GM12878 (cell line): ENCODE measurements around the gene EXPH5. TPM values are rescaled to one million over a fixed set of nuclear protein-coding genes. Genes with fewer than 3 reads are reported as not detected.

Source experiments
- ATAC-seq: fragments of 200-7000 bp; cut with Tn5 transposase; 3 replicates; pipeline ENCODE4 v1.9.1; 2020; ENCODE audit warnings: mild to moderate bottlenecking, moderate library complexity
- BruUV-seq: library from RNA; stranded (reverse); fragments of 400-500 nt; replicated peaks from 2 replicates; lab custom pipeline; 2021; lab: Mats Ljungman, UMichigan
- CTCF ChIA-PET: fragments of 300-600 bp; sonication (Branson Sonifier 250); formaldehyde crosslinking; extraction: SDS; loops from one replicate; lab custom pipeline; 2021; ENCODE audit warnings: inconsistent platforms; lab: Yijun Ruan, JAX
- POLR2A ChIA-PET: fragments of 350-600 bp; formaldehyde crosslinking; extraction: SDS; loops from one replicate; lab custom pipeline; 2021; ENCODE audit warnings: inconsistent platforms; lab: Charles Lee
- RAD21 ChIA-PET: fragments of 300-600 bp; sonication (Branson Sonifier 250); formaldehyde crosslinking; loops from one replicate; lab custom pipeline; 2023; ENCODE audit warnings: antibody characterized with exemption; ENCODE audit not compliant: unreplicated experiment; lab: Charles Lee
- SMC1A ChIA-PET: fragments of 300-600 bp; sonication (Branson Sonifier 250); formaldehyde crosslinking; loops from one replicate; lab custom pipeline; 2023; ENCODE audit not compliant: unreplicated experiment, uncharacterized antibody; lab: Charles Lee
- DNase-seq: peaks from one replicate; pipeline ENCODE4 v3.0.0-alpha.2; 2011; ENCODE audit warnings: low read depth, low spot score
- FAIRE-seq: peaks from 3 replicates; lab custom pipeline; 2011; peaks lifted over from hg19 to GRCh38; lab: Jason Lieb, UNC
- H2AFZ ChIP-seq: 2 replicates; pipeline ENCODE4 v1.6.0; 2011; ENCODE audit warnings: low read depth, low read length, control low read depth; ENCODE audit not compliant: control insufficient read depth
- H3K27ac ChIP-seq: 2 replicates; pipeline ENCODE4 v1.5.1; 2011; ENCODE audit warnings: control low read depth; ENCODE audit not compliant: control insufficient read depth, insufficient read depth
- H3K27me3 ChIP-seq, 2 experiments: replicated peaks in 1 of 2; 2 replicates each; pipeline versions ENCODE4 v1.6.0 to v1.6.1; 2011; ENCODE audit warnings: low read length in 1 of 2; ENCODE audit not compliant: control insufficient read depth in 2 of 2, insufficient read depth in 2 of 2
- H3K36me3 ChIP-seq, 2 experiments: 2 replicates each; pipeline ENCODE4 v1.5.1; 2011; ENCODE audit warnings: low read length in 1 of 2; ENCODE audit not compliant: control insufficient read depth in 2 of 2, insufficient read depth in 2 of 2
- H3K4me1 ChIP-seq: 2 replicates; pipeline ENCODE4 v1.6.1; 2011; ENCODE audit warnings: mild to moderate bottlenecking, low read length, moderate library complexity, mixed read lengths; ENCODE audit not compliant: control insufficient read depth, insufficient read depth
- H3K4me2 ChIP-seq: 2 replicates; pipeline ENCODE4 v1.6.0; 2011; ENCODE audit warnings: control low read depth; ENCODE audit not compliant: control insufficient read depth, insufficient read depth
- H3K4me3 ChIP-seq: fragments of 200-600 bp; sonication (generic); 2 replicates; pipeline ENCODE4 v1.5.1; 2016
- H3K79me2 ChIP-seq: 2 replicates; pipeline ENCODE4 v1.6.0; 2011; ENCODE audit warnings: low read length; ENCODE audit not compliant: control insufficient read depth, insufficient read depth
- H3K9ac ChIP-seq: 2 replicates; pipeline ENCODE4 v1.8.0; 2011; ENCODE audit warnings: low read length, control low read depth, mixed read lengths; ENCODE audit not compliant: control insufficient read depth, insufficient read depth
- H3K9me3 ChIP-seq: replicated peaks from 3 replicates; pipeline ENCODE4 v1.5.1; 2011; ENCODE audit warnings: mild to moderate bottlenecking, low read length; ENCODE audit not compliant: control insufficient read depth, insufficient read depth
- H4K20me1 ChIP-seq: 2 replicates; pipeline ENCODE4 v1.6.0; 2011; ENCODE audit not compliant: control insufficient read depth, insufficient read depth
- BCL3 ChIP-seq: IDR thresholded peaks from 2 replicates; pipeline ENCODE4 v1.6.1; 2011; ENCODE audit warnings: borderline replicate concordance, low read depth, mild to moderate bottlenecking, moderate library complexity, low read length; ENCODE audit not compliant: insufficient read depth, poor library complexity, severe bottlenecking
- HDAC2 ChIP-seq: fragments of 200-600 bp; sonication (generic); IDR thresholded peaks from 2 replicates; pipeline ENCODE4 v1.6.1; 2017
- MLLT1 ChIP-seq: fragments of 450-650 bp; IDR thresholded peaks from 2 replicates; pipeline ENCODE4 v1.6.1; 2016; ENCODE audit warnings: mild to moderate bottlenecking
- NKRF ChIP-seq: fragments of 450-650 bp; conservative IDR thresholded peaks from 2 replicates; pipeline ENCODE4 v1.6.1; 2017; ENCODE audit warnings: mild to moderate bottlenecking, moderate library complexity
- RFX5 ChIP-seq: IDR thresholded peaks from 2 replicates; pipeline ENCODE4 v1.6.1; 2011; ENCODE audit warnings: low read depth, low read length, improper control_type of control experiment
- TBL1XR1 ChIP-seq: IDR thresholded peaks from 2 replicates; pipeline ENCODE4 v1.6.1; 2012; ENCODE audit warnings: low read depth, low read length, improper control_type of control experiment
- ZBED1 ChIP-seq: IDR thresholded peaks from 2 replicates; pipeline ENCODE4 v1.6.1; 2016; ENCODE audit warnings: borderline replicate concordance
- ZNF24 ChIP-seq: fragments of 450-650 bp; IDR thresholded peaks from 2 replicates; pipeline ENCODE4 v1.6.1; 2017; ENCODE audit warnings: antibody characterized with exemption, mild to moderate bottlenecking
- ZNF274 ChIP-seq: IDR thresholded peaks from one replicate; pipeline ENCODE4 v1.8.0; 2011; ENCODE audit not compliant: insufficient read length, insufficient read depth
- ZNF622 ChIP-seq: fragments of 450-650 bp; IDR thresholded peaks from 2 replicates; pipeline ENCODE4 v1.6.1; 2017; ENCODE audit warnings: mild to moderate bottlenecking, inconsistent platforms
- WGBS: methylation state at CpG from one replicate; pipeline ENCODE4 v1.1.6; 2016; ENCODE audit warnings: low lambda C conversion rate; ENCODE audit not compliant: insufficient replicate concordance, insufficient coverage; ENCODE audit errors: missing lambda C conversion rate; 5-methylcytosine and 5-hydroxymethylcytosine counted together
- in situ Hi-C: fragments of 300-500 bp; cut with MboI; formaldehyde crosslinking; loops from 9 replicates; pipeline ENCODE4 v1.14.3; 2018; ENCODE audit warnings: mixed read lengths
- intact Hi-C: fragments of 100-400 bp; cut with micrococcal nuclease; formaldehyde crosslinking; loops from one replicate; pipeline ENCODE4 v1.14.2; 2022; ENCODE audit not compliant: unreplicated experiment
- polyA plus RNA-seq, 11 experiments: library from polyadenylated mRNA; depleted of rRNA in 4 of 11; unstranded in 6 of 11; stranded (reverse) in 5 of 11; fragments of >200 nt; fragmentation: Nextera tagmentation in 4 of 11; fragmentation: Illumina TruSeq in 1 of 11; extraction: Ambion mirVana in 4 of 11; extraction: Trizol in 1 of 11; gene quantifications; 1 replicate in 1 of 11; 2 replicates in 10 of 11; pipeline versions ENCODE4 v1.2.1 to v1.2.3, GENCODE V29; 2011 to 2016; ENCODE audit warnings: inconsistent platforms in 2 of 11, missing spikeins in 2 of 11, low read depth in 1 of 11
- total RNA-seq, 4 experiments: library from RNA; depleted of rRNA in 3 of 4; stranded (reverse); fragments of >200 nt in 3 of 4; fragmentation: Illumina TruSeq in 1 of 4; extraction: Trizol in 1 of 4; gene quantifications; 2 replicates each; pipeline versions ENCODE4 v1.2.1 to v1.2.3, GENCODE V29; 2013 to 2021

Gene EXPH5
- total and polyA plus RNA-seq, 10 of the 15 experiments (the other 5 are each of a cell fraction or from before 2014, with no cell fraction given) = 0.69 to 11.1 (median 4.3) TPM

GRCh38 chr11:108535384-108535955 is 58.1 kb downstream of the EXPH5 start:
- in situ Hi-C loops = no loop called here
- ATAC-seq (no peak), FAIRE-seq (no peak), DNase-seq (no peak)
- WGBS = 73% methylated on average over 6 of the region's 6 CpGs
- ChIA-PET POLR2A (interaction anchor here (0.5 to 1.7 kb wide), 2 partner anchors 22 to 106 kb away, joined by 3 to 4 read pairs; no protein-coding TSS in a partner anchor), CTCF (no interaction called here), SMC1A (interaction anchor here (1.3 to 2.5 kb wide), 3 partner anchors 9 to 13 kb away, joined by 4 to 6 read pairs (median 5); no protein-coding TSS in a partner anchor), RAD21 (no interaction called here)
- H3K27ac ChIP-seq = no peak overlapping the region
- no peaks in the 10 kb centered on the region for H3K9me3 ChIP-seq
- intact Hi-C loops = no loop called here
- BruUV-seq = no TSS peak
- H3K4me2 ChIP-seq = no peak overlapping the region
- no peaks in the 10 kb centered on the region for H3K27me3 ChIP-seq
- no peaks in the 10 kb centered on the region for H3K79me2 ChIP-seq
- H3K4me1 ChIP-seq = no peaks in the 10 kb centered on the region
- H2AFZ ChIP-seq = no peak overlapping the region
- no peaks in the 10 kb centered on the region; a peak in 1 of 4 replicates for H3K36me3 ChIP-seq
- no peaks in the 10 kb centered on the region for H4K20me1 ChIP-seq
- no peak for TF ChIP-seq ZNF274
- no peak for TF ChIP-seq MLLT1
- no peak for TF ChIP-seq HDAC2
- H3K4me3 ChIP-seq = no peak overlapping the region
- H3K9ac ChIP-seq = no peak overlapping the region

GRCh38 chr11:108534274-108534882 is 59.2 kb downstream of the EXPH5 start:
- in situ Hi-C loops (no loop called here), intact Hi-C loops (no loop called here)
- no peak for TF ChIP-seq BCL3
- no peak for TF ChIP-seq ZNF24
- no peak for TF ChIP-seq ZBED1
- TF ChIP-seq ZNF622 = no peak
- TF ChIP-seq TBL1XR1 = no peak
- no peak for TF ChIP-seq NKRF
- TF ChIP-seq RFX5 = no peak
- RAD21 ChIA-PET = interaction anchor here (0.6 kb wide), 1 partner anchor 26 kb away, joined by 3 read pairs; no protein-coding TSS in a partner anchor
- Histone ChIP-seq H3K36me3 (no peaks in the 10 kb centered on the region; a peak in 1 of 4 replicates), H2AFZ (no peak overlapping the region), H3K27ac (no peak overlapping the region), H3K9me3 (no peaks in the 10 kb centered on the region), H3K27me3 (no peaks in the 10 kb centered on the region), H3K4me1 (no peaks in the 10 kb centered on the region), H3K9ac (no peak overlapping the region), H3K79me2 (no peaks in the 10 kb centered on the region), H3K4me2 (no peak overlapping the region), H3K4me3 (no peak overlapping the region), H4K20me1 (no peaks in the 10 kb centered on the region)
- SMC1A ChIA-PET = interaction anchor here (1.3 to 2.5 kb wide), 3 partner anchors 8 to 14 kb away, joined by 4 to 6 read pairs (median 5); no protein-coding TSS in a partner anchor
- no peak for ATAC-seq
- 64% methylated on average over 2 of the region's 2 CpGs for WGBS
- BruUV-seq = no TSS peak
- CTCF ChIA-PET = interaction anchor here (0.9 kb wide), 1 partner anchor 13 kb away, joined by 4 read pairs; no protein-coding TSS in a partner anchor
- FAIRE-seq = no peak
- POLR2A ChIA-PET = interaction anchor here (0.5 to 1.7 kb wide), 2 partner anchors 18 to 23 kb away, joined by 3 to 4 read pairs; no protein-coding TSS in a partner anchor
- DNase-seq = no peak
